C4-2B (cell line): ENCODE measurements around the gene KDM7A.
A peak's percentile ranks its signal among the peaks of the same experiment; 100 is the strongest.

Experiments used
- H3K27ac ChIP-seq: fragments of 450-650 bp; 2 replicates; pipeline ENCODE4 v1.5.1; 2017
- CTCF ChIP-seq: fragments of 450-650 bp; conservative IDR thresholded peaks from 2 replicates; pipeline ENCODE4 v1.5.1; 2017; ENCODE audit warnings: mild to moderate bottlenecking
- ZFX ChIP-seq: fragments of 450-650 bp; IDR thresholded peaks from 2 replicates; pipeline ENCODE4 v1.6.1; 2017

The KDM7A gene

DNA sequence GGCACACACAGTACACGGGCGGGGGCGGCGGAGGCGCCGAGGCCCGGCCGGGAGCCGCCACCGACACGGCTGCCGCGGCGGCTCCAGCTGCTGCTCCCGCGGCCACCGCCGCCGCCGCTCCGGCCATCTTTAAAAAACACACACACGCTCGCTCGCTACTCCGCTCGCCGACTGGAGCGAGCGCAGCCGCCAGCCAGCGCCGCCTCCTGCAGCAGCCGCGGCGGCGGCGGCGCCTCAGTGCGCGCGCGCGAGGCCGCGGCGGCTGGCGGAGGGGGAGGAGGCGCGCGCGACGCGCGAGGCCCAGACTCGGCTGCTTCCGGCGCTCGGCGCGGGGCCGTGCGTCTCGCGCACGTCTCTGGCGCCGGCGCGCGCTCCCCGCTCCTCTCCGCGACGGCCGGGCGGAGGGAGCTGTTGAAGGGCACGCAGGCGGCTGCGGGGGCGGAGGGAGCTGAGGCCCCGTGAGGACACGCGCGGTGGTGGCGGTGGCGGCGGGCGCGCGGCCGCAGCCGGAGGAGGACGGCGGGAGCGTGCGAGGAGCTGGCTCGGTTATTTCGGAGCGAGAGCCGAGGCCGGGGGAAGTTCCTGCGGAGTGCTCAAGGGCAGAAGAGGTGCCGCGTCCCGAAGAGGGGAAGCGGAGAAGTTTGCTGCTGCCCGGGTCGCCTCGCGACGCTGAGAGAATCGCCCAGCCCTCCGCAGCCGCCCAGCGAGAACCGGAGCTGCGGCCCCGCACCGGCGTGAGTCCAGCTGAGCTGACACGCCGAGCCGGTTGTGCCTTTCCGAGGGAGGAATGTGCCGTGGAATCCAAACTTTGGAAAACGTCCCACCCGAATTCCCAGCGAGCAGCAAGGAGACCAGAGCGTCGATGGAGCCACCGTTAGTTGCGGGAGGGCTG, at the start of gene KDM7A:
TSS of gene KDM7A (minus strand) at position 173 of the 892 bp plus-strand sequence. CDS start at position 127, 46 bp downstream.
- TF ChIP-seq ZFX (peak; percentile 31; the same call in 1 of the 2 replicates), CTCF (no peak; the same call in 1 of the 2 replicates)
- H3K27ac ChIP-seq, result peak within 1 kb of the TSS; percentile 79

- TF ChIP-seq CTCF, result no peak
- no peak for TF ChIP-seq ZFX
- H3K27ac ChIP-seq, result no peak overlapping the region
Observed at GRCh38 chr7:140225562-140226249, 48.9 kb upstream of the KDM7A start.

DNA sequence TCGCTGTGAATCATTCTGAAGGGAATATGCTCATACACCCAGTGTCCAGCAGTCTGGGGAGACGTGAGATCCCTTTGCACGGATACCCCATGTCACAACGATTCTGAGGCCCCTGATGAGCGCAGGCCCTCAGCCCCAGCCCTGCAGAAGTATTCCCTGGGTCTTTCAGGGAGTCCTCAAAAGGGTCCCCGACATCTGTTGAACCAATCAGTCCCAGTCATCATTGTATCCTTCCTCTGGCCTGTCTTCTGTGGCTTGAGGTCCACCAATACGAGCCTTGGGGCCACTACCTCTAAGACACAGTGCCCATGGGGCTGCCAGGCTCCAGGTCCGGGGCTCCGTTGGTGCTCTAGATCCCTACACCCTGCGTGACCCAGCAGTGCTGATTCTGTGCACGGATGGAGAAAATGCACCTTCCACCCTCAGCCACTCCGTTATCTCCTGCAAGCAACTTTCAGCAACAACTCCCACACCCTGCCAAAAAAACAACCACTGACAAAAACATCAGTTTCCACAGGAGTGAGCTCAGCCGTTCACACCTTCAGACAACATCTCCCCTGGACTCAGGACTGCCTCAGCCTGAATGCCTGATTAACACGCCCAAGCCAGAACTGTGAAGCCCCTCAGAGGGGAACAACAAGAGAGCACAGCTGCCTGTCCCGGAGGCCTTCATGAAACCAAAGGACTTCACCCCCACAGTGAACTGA, 46.9 kb upstream of the KDM7A start:
- TF ChIP-seq ZFX (no peak), CTCF (no peak)
- no peak overlapping the region for H3K27ac ChIP-seq

DNA sequence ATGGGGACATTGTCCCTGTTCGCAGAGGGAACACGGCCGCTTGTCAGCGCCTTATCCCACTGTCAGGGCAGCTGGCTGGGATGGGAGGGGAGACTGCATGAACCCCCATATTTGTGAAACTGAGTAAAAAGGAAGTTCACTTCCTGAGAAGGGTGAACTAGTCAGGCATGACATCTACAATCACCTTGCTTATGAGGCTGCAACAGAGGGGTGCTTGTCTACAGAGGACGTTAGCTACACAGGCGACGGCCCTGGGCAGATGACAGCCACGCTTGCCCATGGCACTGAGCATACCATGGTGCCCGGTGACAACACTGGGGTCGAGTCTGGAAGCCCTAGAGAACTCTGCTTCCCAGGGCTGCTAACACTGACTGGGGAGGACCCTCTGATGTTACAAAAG, 46.0 kb upstream of the KDM7A start:
- H3K27ac ChIP-seq, result no peak overlapping the region
- TF ChIP-seq CTCF (no peak), ZFX (no peak)

- TF ChIP-seq CTCF, result no peak
- TF ChIP-seq ZFX, result no peak
- H3K27ac ChIP-seq, result no peak overlapping the region
Observed at GRCh38 chr7:140219672-140220524, 43.1 kb upstream of the KDM7A start.

DNA sequence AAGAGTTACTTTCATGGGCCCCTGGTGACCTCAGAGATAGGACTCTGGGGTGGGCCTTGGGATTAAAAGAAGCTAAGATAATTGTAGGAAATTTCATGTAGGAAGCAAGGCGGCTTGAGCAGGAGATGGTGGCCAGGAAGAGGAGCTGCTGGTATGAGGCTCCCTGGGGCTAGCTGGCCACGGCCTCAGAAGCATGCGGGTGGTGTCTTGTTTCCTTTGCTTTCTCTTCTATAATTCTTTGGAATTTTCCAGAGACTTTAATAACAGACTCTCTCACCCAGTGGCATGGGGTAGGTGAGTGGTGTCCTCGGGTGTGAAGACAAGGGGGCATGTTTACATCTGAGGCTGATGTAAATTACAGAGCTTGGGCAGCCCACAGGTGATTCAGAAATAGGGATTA, 41.9 kb upstream of the KDM7A start:
- TF ChIP-seq CTCF, result no peak
- TF ChIP-seq ZFX, result no peak
- no peak overlapping the region for H3K27ac ChIP-seq
